Cerebellar cortex (tissue), 1 donor: ENCODE data around the gene GATB.
"Not testable (repeated sequence)": the region's sequence is repeated elsewhere in the genome, so short reads cannot be mapped to it uniquely, and the experiment has no call there.

Experiments
- DNase-seq: peaks from one replicate; pipeline ENCODE4 v3.0.0-alpha.2; 2015; ENCODE audit warnings: low spot score

The GATB gene

GRCh38 chr4:151784706-151785105, 23.9 kb upstream of the GATB start:
- DNase-seq: no peak

GRCh38 chr4:151783867-151784266, 23.1 kb upstream of the GATB start:
- no peak for DNase-seq

- no peak for DNase-seq
These were observed 21.5 kb upstream of the GATB start for GRCh38 chr4:151782296-151782695.

DNA sequence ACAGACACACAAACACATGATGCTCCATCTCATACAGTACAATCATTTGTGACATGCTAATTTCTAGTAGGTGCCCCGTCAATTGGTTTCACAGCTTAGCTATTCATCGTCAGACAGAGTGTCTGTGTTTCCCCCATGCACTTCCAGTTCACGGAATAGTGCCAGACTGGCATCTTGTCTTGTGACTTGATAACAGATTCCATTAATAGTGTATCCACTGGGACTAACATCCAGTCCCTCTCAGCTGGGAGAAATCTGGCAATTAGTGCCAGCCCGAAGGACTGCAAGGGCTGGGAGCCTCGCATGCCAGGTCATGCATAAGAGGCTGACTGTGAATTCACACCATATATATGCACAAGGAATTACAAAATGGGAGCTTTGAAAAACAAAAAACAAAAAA, 20.2 kb upstream of the GATB start:
- DNase-seq: no peak

GRCh38 chr4:151777471-151777870, 16.7 kb upstream of the GATB start:
- no peak for DNase-seq

GRCh38 chr4:151774324-151774723, 13.5 kb upstream of the GATB start:
- no peak for DNase-seq

- peak; percentile 44 for DNase-seq
These were observed 11.5 kb upstream of the GATB start for GRCh38 chr4:151772274-151772673.

DNA sequence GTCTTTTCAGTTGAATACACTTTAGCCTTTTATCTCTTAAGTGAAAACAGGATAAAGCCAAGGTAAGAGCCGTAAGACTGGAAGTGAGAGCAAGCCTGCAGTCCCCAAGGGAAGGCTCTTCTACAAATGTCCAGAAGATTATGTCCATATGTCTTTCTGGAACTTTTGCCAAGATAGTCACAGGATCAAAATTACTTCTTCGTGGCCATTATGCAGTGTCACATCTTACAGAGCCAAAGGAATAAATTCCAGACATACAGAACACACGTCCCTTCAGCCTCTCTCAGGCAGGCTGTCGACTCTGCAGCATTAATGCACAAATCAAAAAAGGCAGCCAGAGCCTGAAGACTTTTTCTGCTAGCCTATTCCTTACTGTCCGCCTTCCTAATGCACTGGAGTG, 10.9 kb upstream of the GATB start:
- peak; percentile 80 for DNase-seq

GRCh38 chr4:151770154-151770553, 9.3 kb upstream of the GATB start:
- no peak for DNase-seq

- DNase-seq: no peak
These were observed 8.0 kb upstream of the GATB start for GRCh38 chr4:151768835-151769234.

DNA sequence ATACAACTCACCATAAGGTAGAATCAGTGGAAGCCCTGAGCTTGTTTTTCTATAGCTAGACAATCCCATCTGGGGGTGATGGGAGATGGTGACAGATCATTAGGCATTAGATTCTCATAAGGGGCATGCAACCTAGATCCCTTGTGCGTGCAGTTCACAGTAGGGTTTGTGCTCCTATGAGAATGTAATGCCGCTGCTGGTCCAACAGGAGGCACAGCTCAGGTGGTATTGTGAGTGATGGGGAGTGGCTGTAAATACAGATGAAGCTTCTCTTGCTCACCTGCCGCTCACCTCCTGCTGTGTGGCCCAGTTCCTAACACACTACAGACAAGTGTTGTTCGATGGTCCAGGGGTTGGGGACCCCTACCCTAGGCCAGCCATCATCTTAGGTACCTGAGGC, 5.9 kb upstream of the GATB start:
- no peak for DNase-seq

- no peak for DNase-seq
These were observed 805 bp downstream of the GATB start for GRCh38 chr4:151760002-151760401.

- DNase-seq: no peak
These were observed 7.8 kb downstream of the GATB start for GRCh38 chr4:151753056-151753455.

- DNase-seq: no peak
These were observed 10.7 kb downstream of the GATB start for GRCh38 chr4:151750156-151750555.

- no peak for DNase-seq
These were observed 15.2 kb downstream of the GATB start for GRCh38 chr4:151745481-151746231.

GRCh38 chr4:151744614-151745013, 16.2 kb downstream of the GATB start:
- DNase-seq: no peak

DNA sequence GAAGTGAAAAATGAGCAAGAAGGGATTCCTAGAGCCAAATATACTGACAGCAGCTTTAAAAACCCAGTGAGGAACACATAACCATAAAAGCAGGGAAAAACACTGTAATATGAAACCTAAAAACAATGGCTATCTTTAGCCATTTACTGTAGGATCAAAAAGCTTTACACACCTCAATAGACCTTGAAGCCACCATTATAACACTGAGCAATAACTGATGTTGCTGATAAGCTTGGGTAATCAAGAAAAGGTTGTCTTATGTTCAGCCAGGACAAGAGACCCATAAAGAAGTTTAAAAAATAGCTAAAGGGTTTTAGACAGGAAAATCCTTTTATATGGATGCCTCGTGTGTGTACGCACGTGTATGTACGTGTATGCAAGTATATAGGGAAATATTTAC, 16.9 kb downstream of the GATB start:
- DNase-seq: no peak

DNA sequence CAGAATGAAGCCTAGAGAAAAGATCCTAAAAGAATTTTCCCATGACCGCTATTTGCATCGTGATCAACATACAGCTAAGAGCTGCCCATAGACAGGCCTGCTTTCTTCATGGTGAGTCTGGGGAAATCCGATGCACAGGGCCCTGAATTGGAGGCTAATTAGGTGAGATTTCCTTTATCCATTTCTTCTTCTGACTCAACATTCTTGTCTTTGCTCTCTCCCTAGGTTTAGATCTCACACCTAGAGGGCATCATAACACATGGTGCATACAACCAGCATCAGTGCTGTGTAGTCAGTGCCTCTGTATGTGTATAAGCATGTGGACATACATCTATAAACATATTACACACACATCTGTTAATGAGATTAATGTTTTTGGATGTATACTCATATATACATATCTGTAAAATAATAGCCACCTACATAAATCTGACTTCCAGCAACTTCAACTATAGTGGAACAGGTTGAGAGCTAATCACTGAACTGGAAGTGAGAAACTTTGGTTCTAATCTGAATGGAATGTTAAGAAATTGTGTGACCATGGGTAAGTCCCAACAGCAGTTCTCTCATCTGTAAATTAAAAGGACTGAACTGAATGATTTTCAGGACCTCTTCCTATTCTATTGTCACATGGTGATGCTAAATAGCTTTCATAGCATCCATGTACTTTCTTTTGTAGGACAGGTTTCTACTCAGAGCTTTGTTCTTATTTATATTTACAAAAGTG, 17.5 kb downstream of the GATB start:
- DNase-seq: no peak

DNA sequence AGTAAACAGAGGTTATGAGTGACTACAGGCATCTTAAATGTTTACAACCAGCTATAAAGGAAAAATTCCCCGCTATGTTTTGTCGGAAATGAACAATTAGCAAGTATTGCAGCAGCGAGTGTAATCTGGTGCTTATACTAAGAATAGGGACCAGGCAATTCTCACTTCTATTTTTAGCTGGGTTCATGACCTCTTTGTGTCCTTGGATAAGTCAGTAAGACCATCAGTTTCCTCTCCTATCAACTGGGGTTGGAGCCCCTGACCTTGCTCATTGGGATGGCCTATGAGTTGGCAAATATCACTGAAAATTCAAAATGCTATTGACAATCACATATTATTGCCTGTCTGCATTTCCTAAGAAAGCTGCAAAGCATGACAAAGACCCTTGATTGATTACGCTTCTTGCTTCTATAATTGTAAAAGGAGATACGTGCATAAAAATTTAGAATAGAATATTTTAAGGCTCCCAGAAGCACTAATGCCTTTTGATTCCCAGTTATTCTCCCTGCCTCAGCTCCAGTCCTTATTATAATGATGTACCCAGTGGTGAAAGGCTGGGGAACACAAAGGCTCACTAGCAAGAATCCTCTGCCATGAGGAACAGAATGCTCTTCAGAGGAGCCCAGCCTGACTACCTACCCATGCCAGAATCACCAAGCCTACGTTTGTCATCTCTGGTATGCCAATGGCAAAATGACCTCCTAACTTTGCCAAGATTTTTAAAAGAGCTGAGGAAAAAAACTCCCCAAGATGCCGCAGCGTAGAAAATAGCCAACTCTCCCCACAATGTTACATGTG, 21.9 kb downstream of the GATB start:
- no peak for DNase-seq

DNA sequence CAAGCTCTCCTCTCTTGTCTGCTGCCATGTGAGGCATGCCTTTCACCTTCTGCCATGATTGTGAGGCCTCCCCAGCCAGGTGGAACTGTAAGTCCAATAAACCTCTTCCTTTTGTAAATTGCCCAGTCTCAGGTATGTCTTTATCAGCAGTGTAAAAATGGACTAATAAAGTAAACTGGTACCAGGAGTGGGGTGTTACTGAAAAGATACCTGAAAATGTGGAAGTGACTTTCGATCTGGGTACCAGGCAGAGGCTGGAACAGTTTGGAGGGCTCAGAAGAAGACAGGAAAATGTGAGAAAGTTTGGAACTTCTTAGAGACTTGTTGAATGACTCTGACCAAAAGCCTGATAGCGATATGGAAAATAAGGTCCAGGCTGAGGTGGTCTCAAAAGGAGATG, 24.0 kb downstream of the GATB start:
- DNase-seq: not testable (repeated sequence)

GRCh38 chr4:151736361-151736760, 24.4 kb downstream of the GATB start:
- DNase-seq: no peak

GRCh38 chr4:151731670-151732069, 29.1 kb downstream of the GATB start:
- not testable (repeated sequence) for DNase-seq
